DOHH2 (cell line): ENCODE data around the gene IFI16.
"Not testable (repeated sequence)": the region's sequence is repeated elsewhere in the genome, so short reads cannot be mapped to it uniquely, and the experiment has no call there.

Experiments used
- EZH2phosphoT487 ChIP-seq: fragments of 200-600 bp; sonication (generic); IDR thresholded peaks from 2 replicates; pipeline ENCODE4 v1.6.1; 2017; ENCODE audit warnings: borderline replicate concordance, mild to moderate bottlenecking, antibody characterized with exemption, low read length, moderate library complexity, mixed read lengths
- TF ChIP-seq, protein P1 (sequence below): fragments of 200-600 bp; sonication (generic); IDR thresholded peaks from one replicate; pipeline ENCODE4 v1.5.1; 2014; ENCODE audit warnings: antibody characterized with exemption, mild to moderate bottlenecking, low read depth, low read length; ENCODE audit not compliant: poor library complexity, severe bottlenecking

- TF ChIP-seq, protein P1, sequence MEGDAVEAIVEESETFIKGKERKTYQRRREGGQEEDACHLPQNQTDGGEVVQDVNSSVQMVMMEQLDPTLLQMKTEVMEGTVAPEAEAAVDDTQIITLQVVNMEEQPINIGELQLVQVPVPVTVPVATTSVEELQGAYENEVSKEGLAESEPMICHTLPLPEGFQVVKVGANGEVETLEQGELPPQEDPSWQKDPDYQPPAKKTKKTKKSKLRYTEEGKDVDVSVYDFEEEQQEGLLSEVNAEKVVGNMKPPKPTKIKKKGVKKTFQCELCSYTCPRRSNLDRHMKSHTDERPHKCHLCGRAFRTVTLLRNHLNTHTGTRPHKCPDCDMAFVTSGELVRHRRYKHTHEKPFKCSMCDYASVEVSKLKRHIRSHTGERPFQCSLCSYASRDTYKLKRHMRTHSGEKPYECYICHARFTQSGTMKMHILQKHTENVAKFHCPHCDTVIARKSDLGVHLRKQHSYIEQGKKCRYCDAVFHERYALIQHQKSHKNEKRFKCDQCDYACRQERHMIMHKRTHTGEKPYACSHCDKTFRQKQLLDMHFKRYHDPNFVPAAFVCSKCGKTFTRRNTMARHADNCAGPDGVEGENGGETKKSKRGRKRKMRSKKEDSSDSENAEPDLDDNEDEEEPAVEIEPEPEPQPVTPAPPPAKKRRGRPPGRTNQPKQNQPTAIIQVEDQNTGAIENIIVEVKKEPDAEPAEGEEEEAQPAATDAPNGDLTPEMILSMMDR, result not testable (repeated sequence)
- not testable (repeated sequence) for TF ChIP-seq EZH2phosphoT487
Measured at GRCh38 chr1:159006210-159006807, 3.4 kb upstream of the IFI16 start.
